C4-2B (cell line): ENCODE results near the gene MYCBPAP.

Experiments
- H3K27ac ChIP-seq: fragments of 450-650 bp; 2 replicates; pipeline ENCODE4 v1.5.1; 2017
- CTCF ChIP-seq: fragments of 450-650 bp; conservative IDR thresholded peaks from 2 replicates; pipeline ENCODE4 v1.5.1; 2017; ENCODE audit warnings: mild to moderate bottlenecking
- ZFX ChIP-seq: fragments of 450-650 bp; IDR thresholded peaks from 2 replicates; pipeline ENCODE4 v1.6.1; 2017

MYCBPAP gene

DNA sequence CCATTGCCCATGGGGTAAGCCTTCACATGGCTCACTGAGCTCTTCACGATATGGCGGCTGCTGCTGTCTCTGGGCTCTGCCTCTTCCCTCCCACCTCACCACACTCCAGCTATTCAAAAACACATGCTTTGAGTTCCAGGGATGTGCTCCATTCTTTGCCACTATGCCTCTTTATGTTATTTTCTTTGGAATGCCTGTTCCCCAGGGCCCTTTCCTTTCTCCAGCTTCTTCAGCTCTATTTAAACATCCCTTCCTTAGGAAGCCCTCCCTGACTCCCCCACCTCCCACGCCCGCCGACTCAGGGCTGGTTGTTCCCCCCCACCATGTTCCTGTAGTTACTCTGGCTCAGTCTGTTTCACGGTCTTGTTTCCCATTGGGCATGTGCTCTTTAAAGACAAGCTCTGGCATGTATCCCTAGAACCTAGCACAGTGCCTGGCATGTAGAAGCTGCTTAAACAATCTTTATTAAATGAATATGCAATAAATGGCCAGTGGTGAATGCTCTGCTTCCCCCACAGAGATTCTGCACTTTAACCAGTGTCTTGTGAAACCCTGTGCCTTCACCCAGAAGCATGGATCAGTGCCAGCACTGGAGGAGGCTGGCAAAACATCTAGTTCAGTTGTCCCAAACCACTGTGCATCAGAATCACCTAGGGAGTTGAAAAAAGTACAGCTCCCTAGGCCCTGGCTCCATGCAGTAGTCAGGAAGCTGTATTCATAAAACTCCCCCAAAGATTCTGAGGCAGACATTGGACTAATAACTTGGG, 6.9 kb downstream of the MYCBPAP start:
- H3K27ac ChIP-seq, result no peak overlapping the region
- TF ChIP-seq ZFX (no peak), CTCF (no peak)

GRCh38 chr17:50517011-50517410, 8.8 kb downstream of the MYCBPAP start:
- H3K27ac ChIP-seq, result no peak overlapping the region
- TF ChIP-seq ZFX, result no peak
- TF ChIP-seq CTCF, result no peak

DNA sequence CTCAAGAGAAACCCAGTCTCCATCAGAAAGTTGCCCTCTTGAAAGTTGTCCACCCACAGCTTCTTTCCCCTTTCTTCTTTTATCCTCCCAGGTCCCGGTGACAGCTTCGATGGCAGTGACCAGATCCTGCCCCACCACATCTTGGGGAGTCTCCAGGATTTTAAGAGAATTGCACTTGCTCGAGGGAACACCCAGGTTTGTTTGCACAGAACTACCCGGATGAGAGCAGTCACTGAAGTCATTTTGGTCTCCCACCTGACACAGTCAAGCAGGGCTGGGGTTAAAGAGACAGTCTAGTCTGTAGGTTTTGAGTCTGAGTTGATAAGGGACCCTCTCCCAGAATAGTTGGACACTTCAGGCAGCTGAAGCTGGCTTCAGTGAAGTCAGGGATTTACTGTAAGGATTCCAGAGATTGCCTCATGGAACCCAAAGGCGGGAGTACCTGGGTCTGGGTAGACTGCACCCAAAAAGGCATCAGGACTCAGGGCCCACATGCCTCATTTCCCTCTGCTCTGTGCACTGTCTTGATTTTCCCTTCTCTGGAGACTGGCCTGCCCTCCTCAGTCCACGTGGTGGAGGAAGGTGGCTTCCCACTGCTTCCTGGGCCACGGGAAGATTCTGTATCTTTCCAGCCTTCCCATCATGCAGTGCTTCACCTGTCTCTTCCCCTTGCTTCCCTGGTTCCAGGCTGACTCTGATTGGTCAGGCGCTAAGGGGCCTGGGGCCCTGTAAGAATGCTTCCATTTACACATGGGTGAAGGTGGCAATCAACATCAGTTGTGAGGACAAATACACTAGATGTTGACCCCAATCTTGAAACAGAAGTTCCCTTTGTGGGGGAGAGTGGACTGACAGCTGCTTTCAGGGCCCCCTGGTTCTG, 9.5 kb downstream of the MYCBPAP start:
- TF ChIP-seq CTCF, result no peak
- no peak overlapping the region for H3K27ac ChIP-seq

GRCh38 chr17:50518384-50519023, 10.3 kb downstream of the MYCBPAP start:
- TF ChIP-seq ZFX (no peak), CTCF (no peak)

DNA sequence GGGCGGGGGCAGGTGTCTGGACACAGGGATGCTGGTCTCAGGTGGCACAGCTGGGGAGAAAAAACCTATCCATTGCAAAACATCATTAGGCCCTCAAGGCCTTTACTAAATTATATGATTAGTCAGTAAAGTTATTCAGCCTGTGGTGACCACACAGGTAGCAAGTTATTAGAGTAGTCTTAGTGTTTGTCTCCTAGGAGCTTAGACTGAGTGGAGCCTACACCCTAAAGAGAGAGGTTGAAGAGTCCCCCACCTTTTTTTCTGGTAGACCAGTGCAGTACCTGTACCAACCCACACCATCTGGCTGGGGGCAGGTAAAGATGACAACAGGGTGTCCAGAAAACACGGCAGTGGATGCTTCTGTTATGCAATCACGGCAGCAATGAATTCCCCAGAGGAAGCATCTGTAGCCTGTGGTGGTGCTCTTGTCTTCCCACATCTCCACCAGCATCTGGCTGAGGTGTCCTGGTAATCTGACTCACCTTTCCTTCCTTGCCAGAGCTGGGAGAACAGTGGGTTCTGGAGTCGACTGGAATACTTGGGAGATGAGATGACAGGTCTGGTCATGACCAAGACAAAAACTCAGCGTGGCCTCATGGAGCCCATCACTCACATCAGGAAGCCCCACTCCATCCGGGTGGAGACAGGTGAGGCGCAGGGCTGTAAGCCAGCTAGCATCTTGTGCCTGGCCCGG, 11.0 kb downstream of the MYCBPAP start:
- TF ChIP-seq ZFX (no peak), CTCF (no peak)
- no peak overlapping the region for H3K27ac ChIP-seq

More at GRCh38 chr17:50518384-50519023, 10.3 kb downstream of the MYCBPAP start:
- no peak overlapping the region for H3K27ac ChIP-seq

DNA sequence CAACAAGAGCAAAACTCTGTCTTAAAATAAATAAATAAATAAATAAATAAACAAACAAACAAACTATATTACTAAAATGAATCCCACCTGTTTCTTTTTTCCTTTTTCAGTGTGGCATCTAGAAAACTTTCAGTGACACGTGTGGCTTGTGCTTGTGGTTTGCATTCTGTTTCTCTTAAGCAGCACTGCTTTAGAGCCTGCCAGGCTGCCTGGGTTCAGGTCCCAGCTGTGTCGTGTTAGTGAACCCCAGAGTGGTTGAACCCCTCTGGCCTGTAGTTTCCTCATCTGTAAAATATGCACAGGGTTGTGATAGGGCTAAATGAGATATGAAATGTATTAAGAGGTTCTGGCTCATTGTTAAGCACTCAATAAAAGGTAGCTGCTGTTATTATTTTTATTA, 12.2 kb downstream of the MYCBPAP start:
- no peak overlapping the region for H3K27ac ChIP-seq
- no peak for TF ChIP-seq ZFX
- no peak for TF ChIP-seq CTCF
